ENCODE results near the gene LRTM2.

LRTM2 gene

GRCh38 chr12:1798641-1799020, 21.7 kb upstream of the LRTM2 start:
- DNase-seq, result no peak

GRCh38 chr12:1799051-1799881, 21.1 kb upstream of the LRTM2 start:
- DNase-seq, result no peak

DNA sequence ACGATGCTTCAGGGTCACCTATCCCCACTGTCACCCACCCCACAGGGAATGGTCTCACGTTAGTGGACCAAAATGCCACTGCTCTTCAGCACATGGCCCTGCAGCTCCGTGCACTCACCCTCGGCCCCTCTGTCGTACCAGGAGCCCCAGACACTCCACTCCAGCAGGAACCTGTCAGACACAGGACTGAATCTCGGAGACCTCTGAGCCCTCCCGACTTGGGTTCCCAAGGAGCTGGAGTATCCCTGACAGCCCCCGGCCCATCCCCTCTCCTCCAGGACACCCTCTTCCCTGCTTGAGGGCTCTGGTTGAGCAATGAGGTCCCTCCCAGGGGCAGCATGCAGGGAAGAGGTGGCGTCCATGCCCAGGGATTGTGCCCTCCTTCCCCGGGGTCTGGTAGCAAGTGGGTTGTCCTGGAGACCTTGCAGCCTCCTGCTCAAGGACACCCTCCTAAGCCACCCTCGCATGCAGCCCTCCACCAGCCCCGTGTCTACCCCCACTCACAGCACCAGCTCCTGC, 20.4 kb upstream of the LRTM2 start:
- DNase-seq, result no peak

GRCh38 chr12:1800401-1801302, 19.7 kb upstream of the LRTM2 start:
- no peak for DNase-seq

DNA sequence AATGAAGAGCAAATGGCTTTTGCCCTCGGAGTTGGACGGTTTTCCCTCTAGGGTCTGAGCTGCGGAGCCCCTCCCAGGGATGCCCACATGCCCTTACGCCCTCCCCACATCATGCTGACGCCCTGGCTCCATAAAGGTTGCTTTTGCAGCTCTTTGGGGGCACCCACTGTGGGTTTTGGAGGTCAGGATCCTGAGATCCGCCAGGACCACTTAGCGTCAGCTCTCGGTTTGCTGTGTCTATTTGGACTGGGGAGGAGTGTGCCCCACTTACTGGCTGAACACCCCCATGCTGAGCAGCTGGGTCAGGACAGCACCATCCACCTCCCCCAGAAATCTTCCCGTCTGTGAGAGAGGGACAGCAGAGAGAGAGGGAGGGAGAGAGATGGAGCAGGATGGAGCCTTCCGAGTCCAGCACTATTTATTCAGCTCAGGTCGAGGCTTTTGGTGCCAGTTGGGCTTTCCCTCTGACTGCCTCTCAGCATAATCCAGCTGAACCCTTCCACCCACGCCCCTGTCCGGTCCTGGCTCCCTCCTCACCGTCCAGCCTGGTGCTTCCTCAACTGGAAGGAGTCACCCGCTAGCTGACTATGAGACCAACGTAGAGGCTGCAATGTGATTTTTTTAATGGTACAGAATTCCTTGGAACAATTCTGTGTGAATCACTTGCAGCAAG, 18.9 kb upstream of the LRTM2 start:
- DNase-seq, result no peak

- no peak for DNase-seq
Measured at GRCh38 chr12:1803736-1804135, 16.6 kb upstream of the LRTM2 start.

- peak; percentile 45 for DNase-seq
Measured at GRCh38 chr12:1804545-1805332, 15.6 kb upstream of the LRTM2 start.

GRCh38 chr12:1805441-1806081, 14.8 kb upstream of the LRTM2 start:
- DNase-seq, result no peak

GRCh38 chr12:1806301-1807086, 13.9 kb upstream of the LRTM2 start:
- DNase-seq, result no peak

GRCh38 chr12:1807087-1807860, 13.1 kb upstream of the LRTM2 start:
- no peak for DNase-seq

- DNase-seq, result no peak
Measured at GRCh38 chr12:1808036-1808797, 12.1 kb upstream of the LRTM2 start.

GRCh38 chr12:1808798-1809480, 11.4 kb upstream of the LRTM2 start:
- DNase-seq, result no peak

- DNase-seq, result no peak
Measured at GRCh38 chr12:1809591-1810190, 10.7 kb upstream of the LRTM2 start.

GRCh38 chr12:1810201-1810930, 10.0 kb upstream of the LRTM2 start:
- DNase-seq, result no peak

GRCh38 chr12:1810931-1811280, 9.5 kb upstream of the LRTM2 start:
- no peak for DNase-seq

DNA sequence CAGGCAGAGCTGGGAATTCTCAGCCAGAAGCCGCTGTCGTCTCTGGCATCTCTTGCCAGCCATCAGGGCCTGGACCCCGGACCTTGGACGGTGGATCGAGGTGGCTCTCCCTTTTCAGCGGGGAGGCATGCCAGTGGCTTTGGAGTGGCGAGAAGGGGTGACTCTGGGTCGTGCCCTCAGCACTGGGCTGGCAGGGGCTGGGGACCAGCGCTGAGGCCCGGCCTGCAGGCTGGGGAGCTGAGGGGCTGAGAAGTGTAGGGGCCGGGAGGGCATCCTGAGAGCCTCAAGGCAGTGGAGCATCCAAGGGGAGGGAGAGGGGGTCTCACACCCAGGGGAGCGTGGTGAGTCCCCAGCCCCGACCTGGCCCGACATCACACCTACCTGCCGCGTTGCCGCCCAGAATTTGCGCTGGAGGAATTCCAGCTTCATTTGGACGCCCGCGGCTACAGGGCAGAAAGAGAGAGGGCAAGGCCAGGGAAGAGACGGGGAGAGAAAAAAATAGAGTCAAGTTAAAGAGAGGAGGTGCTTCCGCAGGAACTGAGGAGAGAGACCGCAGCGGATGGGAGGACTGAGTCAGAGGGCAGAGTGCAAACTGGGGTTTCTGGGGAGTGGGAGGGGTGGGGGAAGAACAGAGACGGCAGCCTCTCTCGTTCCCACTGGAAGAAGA, 9.0 kb upstream of the LRTM2 start:
- DNase-seq, result no peak

DNA sequence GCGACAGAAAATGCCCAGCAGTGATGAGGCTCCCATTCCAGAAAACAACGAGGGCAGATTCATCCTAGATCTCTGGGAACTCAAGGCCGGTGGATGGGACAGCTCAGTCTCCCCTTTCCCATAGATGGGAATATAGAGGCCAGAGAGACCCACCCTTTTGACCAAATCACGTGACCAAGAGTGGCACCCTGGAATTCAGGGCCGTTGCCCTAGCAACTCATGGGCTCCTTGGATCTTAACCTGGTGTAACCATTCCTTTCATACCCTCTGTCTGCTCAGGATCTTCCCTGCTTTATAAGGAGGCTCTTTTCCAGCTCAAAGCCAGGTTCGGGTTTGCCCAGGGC, 8.4 kb upstream of the LRTM2 start:
- no peak for DNase-seq
